ENCODE measurements around the gene MYO10. TPM values are rescaled to one million over a fixed set of nuclear protein-coding genes. Genes with fewer than 3 reads are reported as not detected.

The MYO10 gene
- total and polyA plus RNA-seq, 4 donors = 4.8 to 19.8 (median 11.5) TPM

- ATAC-seq (ENCODE audit: low FRiP score) (no peak), DNase-seq (no peak)
- Histone ChIP-seq H3K27me3 (ENCODE audit: control insufficient read depth in 1 of 2, insufficient read depth in 2 of 2, low read length in 1 of 2) (no peaks in the 10 kb centered on the region), H3K4me1 (ENCODE audit: control insufficient read depth in 1 of 2, insufficient read depth in 2 of 2, low read length in 2 of 2) (no peaks in the 10 kb centered on the region), H3K36me3 (ENCODE audit: control insufficient read depth in 1 of 2, insufficient read depth in 2 of 2, low read length in 1 of 2) (no peaks in the 10 kb centered on the region), H3K27ac (ENCODE audit: low read depth in 1 of 2, low read length in 2 of 2) (no peak overlapping the region), H3K4me3 (ENCODE audit: low read length in 2 of 2) (no peak overlapping the region), H3K9me3 (ENCODE audit: control insufficient read depth, low read length) (no peaks in the 10 kb centered on the region)
- intact Hi-C loops (cut with DNase I) = no loop called here
- 47 to 56% methylated on average over 14 of the region's 14 CpGs for WGBS, 2 donors
These were observed 199.7 kb downstream of the MYO10 start for GRCh38 chr5:16736158-16736995.

GRCh38 chr5:16735101-16736060 is 200.7 kb downstream of the MYO10 start:
- WGBS, 2 donors = 73 to 79% methylated on average over 15 of the region's 15 CpGs
- DNase-seq (no peak), ATAC-seq (ENCODE audit: low FRiP score) (peak; percentile 22)
- Histone ChIP-seq H3K27me3 (ENCODE audit: control insufficient read depth in 1 of 2, insufficient read depth in 2 of 2, low read length in 1 of 2) (no peaks in the 10 kb centered on the region), H3K36me3 (ENCODE audit: control insufficient read depth in 1 of 2, insufficient read depth in 2 of 2, low read length in 1 of 2) (no peaks in the 10 kb centered on the region), H3K27ac (ENCODE audit: low read depth in 1 of 2, low read length in 2 of 2) (no peak overlapping the region), H3K4me1 (ENCODE audit: control insufficient read depth in 1 of 2, insufficient read depth in 2 of 2, low read length in 2 of 2) (no peaks in the 10 kb centered on the region), H3K4me3 (ENCODE audit: low read length in 2 of 2) (no peak overlapping the region), H3K9me3 (ENCODE audit: control insufficient read depth, low read length) (no peaks in the 10 kb centered on the region)
- intact Hi-C loops (cut with DNase I) = no loop called here

GRCh38 chr5:16733331-16734006 is 202.6 kb downstream of the MYO10 start:
- no peak for ATAC-seq (ENCODE audit: low FRiP score)
- no peaks in the 10 kb centered on the region for H3K36me3 ChIP-seq (ENCODE audit: control insufficient read depth in 1 of 2, insufficient read depth in 2 of 2, low read length in 1 of 2)
- 73% methylated on average over 12 of the region's 12 CpGs for WGBS, 2 donors
- DNase-seq = no peak
- no peak overlapping the region for H3K4me3 ChIP-seq (ENCODE audit: low read length in 2 of 2)
- no peaks in the 10 kb centered on the region for H3K4me1 ChIP-seq (ENCODE audit: control insufficient read depth in 1 of 2, insufficient read depth in 2 of 2, low read length in 2 of 2)
- no peaks in the 10 kb centered on the region for H3K9me3 ChIP-seq (ENCODE audit: control insufficient read depth, low read length)
- no peak overlapping the region for H3K27ac ChIP-seq (ENCODE audit: low read depth in 1 of 2, low read length in 2 of 2)
- no peaks in the 10 kb centered on the region for H3K27me3 ChIP-seq (ENCODE audit: control insufficient read depth in 1 of 2, insufficient read depth in 2 of 2, low read length in 1 of 2)
- intact Hi-C loops (cut with DNase I) = no loop called here

- WGBS, 2 donors = 81 to 86% methylated on average over 5 of the region's 5 CpGs
- intact Hi-C loops (cut with DNase I) = no loop called here
- H3K4me1 ChIP-seq (ENCODE audit: control insufficient read depth in 1 of 2, insufficient read depth in 2 of 2, low read length in 2 of 2) = no peaks in the 10 kb centered on the region
- no peaks in the 10 kb centered on the region for H3K27me3 ChIP-seq (ENCODE audit: control insufficient read depth in 1 of 2, insufficient read depth in 2 of 2, low read length in 1 of 2)
- no peak for ATAC-seq (ENCODE audit: low FRiP score)
- H3K36me3 ChIP-seq (ENCODE audit: control insufficient read depth in 1 of 2, insufficient read depth in 2 of 2, low read length in 1 of 2) = no peaks in the 10 kb centered on the region
- H3K9me3 ChIP-seq (ENCODE audit: control insufficient read depth, low read length) = no peaks in the 10 kb centered on the region
- no peak overlapping the region for H3K27ac ChIP-seq (ENCODE audit: low read depth in 1 of 2, low read length in 2 of 2)
- DNase-seq = no peak
- H3K4me3 ChIP-seq (ENCODE audit: low read length in 2 of 2) = no peak overlapping the region
These were observed 203.7 kb downstream of the MYO10 start for GRCh38 chr5:16732356-16732755.

- H3K27me3 ChIP-seq (ENCODE audit: control insufficient read depth in 1 of 2, insufficient read depth in 2 of 2, low read length in 1 of 2) = no peaks in the 10 kb centered on the region
- H3K36me3 ChIP-seq (ENCODE audit: control insufficient read depth in 1 of 2, insufficient read depth in 2 of 2, low read length in 1 of 2) = no peaks in the 10 kb centered on the region
- ATAC-seq (ENCODE audit: low FRiP score) (peak; percentile 54), DNase-seq (peak in 1 of 2 donors; percentile 48)
- H3K27ac ChIP-seq (ENCODE audit: low read depth in 1 of 2, low read length in 2 of 2) = no peak overlapping the region
- no peaks in the 10 kb centered on the region for H3K4me1 ChIP-seq (ENCODE audit: control insufficient read depth in 1 of 2, insufficient read depth in 2 of 2, low read length in 2 of 2)
- no peak overlapping the region for H3K4me3 ChIP-seq (ENCODE audit: low read length in 2 of 2)
- 43 to 44% methylated on average over 11 of the region's 11 CpGs for WGBS, 2 donors
- intact Hi-C loops (cut with DNase I) = no loop called here
- no peaks in the 10 kb centered on the region for H3K9me3 ChIP-seq (ENCODE audit: control insufficient read depth, low read length)
These were observed 208.2 kb downstream of the MYO10 start for GRCh38 chr5:16727755-16728325.

GRCh38 chr5:16726538-16726946 is 209.5 kb downstream of the MYO10 start:
- Histone ChIP-seq H3K4me3 (ENCODE audit: low read length in 2 of 2) (no peak overlapping the region), H3K36me3 (ENCODE audit: control insufficient read depth in 1 of 2, insufficient read depth in 2 of 2, low read length in 1 of 2) (no peaks in the 10 kb centered on the region), H3K4me1 (ENCODE audit: control insufficient read depth in 1 of 2, insufficient read depth in 2 of 2, low read length in 2 of 2) (no peaks in the 10 kb centered on the region), H3K27me3 (ENCODE audit: control insufficient read depth in 1 of 2, insufficient read depth in 2 of 2, low read length in 1 of 2) (no peaks in the 10 kb centered on the region), H3K9me3 (ENCODE audit: control insufficient read depth, low read length) (no peaks in the 10 kb centered on the region), H3K27ac (ENCODE audit: low read depth in 1 of 2, low read length in 2 of 2) (no peak overlapping the region)
- WGBS, 2 donors = 63 to 72% methylated on average over 5 of the region's 5 CpGs
- intact Hi-C loops (cut with DNase I) = no loop called here
- DNase-seq (no peak), ATAC-seq (ENCODE audit: low FRiP score) (no peak)

- H3K4me3 ChIP-seq (ENCODE audit: low read length in 2 of 2) = no peak overlapping the region
- 94 to 95% methylated on average over 7 of the region's 7 CpGs for WGBS, 2 donors
- no peaks in the 10 kb centered on the region for H3K9me3 ChIP-seq (ENCODE audit: control insufficient read depth, low read length)
- DNase-seq (no peak), ATAC-seq (ENCODE audit: low FRiP score) (no peak)
- intact Hi-C loops (cut with DNase I) = no loop called here
- H3K36me3 ChIP-seq (ENCODE audit: control insufficient read depth in 1 of 2, insufficient read depth in 2 of 2, low read length in 1 of 2) = no peaks in the 10 kb centered on the region
- no peak overlapping the region for H3K27ac ChIP-seq (ENCODE audit: low read depth in 1 of 2, low read length in 2 of 2)
- H3K4me1 ChIP-seq (ENCODE audit: control insufficient read depth in 1 of 2, insufficient read depth in 2 of 2, low read length in 2 of 2) = no peaks in the 10 kb centered on the region
- H3K27me3 ChIP-seq (ENCODE audit: control insufficient read depth in 1 of 2, insufficient read depth in 2 of 2, low read length in 1 of 2) = no peaks in the 10 kb centered on the region
These were observed 210.5 kb downstream of the MYO10 start for GRCh38 chr5:16725575-16725974.

GRCh38 chr5:16723821-16724220 is 212.3 kb downstream of the MYO10 start:
- intact Hi-C loops (cut with DNase I) = no loop called here
- Histone ChIP-seq H3K27me3 (ENCODE audit: control insufficient read depth in 1 of 2, insufficient read depth in 2 of 2, low read length in 1 of 2) (no peaks in the 10 kb centered on the region), H3K9me3 (ENCODE audit: control insufficient read depth, low read length) (no peaks in the 10 kb centered on the region), H3K4me3 (ENCODE audit: low read length in 2 of 2) (no peak overlapping the region), H3K27ac (ENCODE audit: low read depth in 1 of 2, low read length in 2 of 2) (no peak overlapping the region), H3K4me1 (ENCODE audit: control insufficient read depth in 1 of 2, insufficient read depth in 2 of 2, low read length in 2 of 2) (no peaks in the 10 kb centered on the region), H3K36me3 (ENCODE audit: control insufficient read depth in 1 of 2, insufficient read depth in 2 of 2, low read length in 1 of 2) (no peaks in the 10 kb centered on the region)
- ATAC-seq (ENCODE audit: low FRiP score) = no peak
- DNase-seq = no peak
- 65 to 66% methylated on average over 6 of the region's 6 CpGs for WGBS, 2 donors

All from aorta (tissue), 5 donors.